A549 (cell line): ENCODE measurements around the gene ARMC7. TPM values are rescaled to one million over a fixed set of nuclear protein-coding genes. Genes with fewer than 3 reads are reported as not detected.

Experiments used
- polyA plus RNA-seq, 4 experiments: library from polyadenylated mRNA; depleted of rRNA in 3 of 4; stranded (reverse); fragments of >200 nt; fragmentation: RNase III in 1 of 4; extraction: RNeasy Plus Mini Kit Qiagen cat#74134 plus additional on column Dnase treatment in 1 of 4; gene quantifications; 2 replicates in 3 of 4; 3 replicates in 1 of 4; pipeline ENCODE4 v1.2.3, GENCODE V29; 2011 to 2017
- small RNA-seq, 6 experiments: library from RNA; depleted of rRNA; stranded (forward); fragments of <200 nt; gene quantifications; one replicate each; pipeline ENCODE3, GENCODE V24; 2012

The ARMC7 gene
- polyA plus RNA-seq, 2 of the 4 experiments (the other 2 are of a cell fraction), result 8.5 to 12.6 TPM

Small RNA genes lying within 50 kb of the gene (small RNA-seq; reads per million reads assigned to genes)
- gene AC111186.1, result 0 reads per million in 6 experiments
- 0 reads per million in 6 experiments for gene RF00019

Other genes with a start within 250 kb of the ARMC7 start
- 32.5 and 33.0 TPM in 2 replicates for gene FDXR, start 237.0 kb upstream of the ARMC7 start, polyA plus RNA-seq (2011; rRNA removed)
- gene FDXR, start 237.0 kb upstream of the ARMC7 start, polyA plus RNA-seq (2017; fragmentation: RNase III; extraction: RNeasy Plus Mini Kit Qiagen cat#74134 plus additional on column Dnase treatment), result 43.3 to 51.8 TPM (median 44.5 TPM) in 3 replicates
- gene FADS6, start 216.3 kb upstream of the ARMC7 start, polyA plus RNA-seq (2011; rRNA removed), result not detected in 2 replicates
- gene FADS6, start 216.3 kb upstream of the ARMC7 start, polyA plus RNA-seq (2017; fragmentation: RNase III; extraction: RNeasy Plus Mini Kit Qiagen cat#74134 plus additional on column Dnase treatment), result 0.04 TPM in 1 of 3 replicates, not detected in the others
- 0.05 and 0.12 TPM in 2 replicates for gene USH1G, start 186.7 kb upstream of the ARMC7 start, polyA plus RNA-seq (2011; rRNA removed)
- gene USH1G, start 186.7 kb upstream of the ARMC7 start, polyA plus RNA-seq (2017; fragmentation: RNase III; extraction: RNeasy Plus Mini Kit Qiagen cat#74134 plus additional on column Dnase treatment), result 0.04 to 0.09 TPM (median 0.07 TPM) in 3 replicates
- 0.06 and 0.11 TPM in 2 replicates for gene OTOP2, start 185.7 kb upstream of the ARMC7 start, polyA plus RNA-seq (2011; rRNA removed)
- 0.08 TPM in 1 of 3 replicates, not detected in the others for gene OTOP2, start 185.7 kb upstream of the ARMC7 start, polyA plus RNA-seq (2017; fragmentation: RNase III; extraction: RNeasy Plus Mini Kit Qiagen cat#74134 plus additional on column Dnase treatment)
- not detected in 2 replicates for gene OTOP3, start 174.1 kb upstream of the ARMC7 start, polyA plus RNA-seq (2011; rRNA removed)
- gene OTOP3, start 174.1 kb upstream of the ARMC7 start, polyA plus RNA-seq (2017; fragmentation: RNase III; extraction: RNeasy Plus Mini Kit Qiagen cat#74134 plus additional on column Dnase treatment), result not detected in 3 replicates
- 11.7 and 15.2 TPM in 2 replicates for gene HID1, start 137.2 kb upstream of the ARMC7 start, polyA plus RNA-seq (2011; rRNA removed)
- 3.7 to 6.2 TPM (median 5.2 TPM) in 3 replicates for gene HID1, start 137.2 kb upstream of the ARMC7 start, polyA plus RNA-seq (2017; fragmentation: RNase III; extraction: RNeasy Plus Mini Kit Qiagen cat#74134 plus additional on column Dnase treatment)
- gene CDR2L, start 122.3 kb upstream of the ARMC7 start, polyA plus RNA-seq (2011; rRNA removed), result 18.0 and 18.5 TPM in 2 replicates
- gene CDR2L, start 122.3 kb upstream of the ARMC7 start, polyA plus RNA-seq (2017; fragmentation: RNase III; extraction: RNeasy Plus Mini Kit Qiagen cat#74134 plus additional on column Dnase treatment), result 26.9 to 34.0 TPM (median 30.0 TPM) in 3 replicates
- gene MRPL58, start 97.3 kb upstream of the ARMC7 start, polyA plus RNA-seq (2011; rRNA removed), result 86.4 and 127 TPM in 2 replicates
- 89.4 to 105 TPM (median 95.3 TPM) in 3 replicates for gene MRPL58, start 97.3 kb upstream of the ARMC7 start, polyA plus RNA-seq (2017; fragmentation: RNase III; extraction: RNeasy Plus Mini Kit Qiagen cat#74134 plus additional on column Dnase treatment)
- 314 and 333 TPM in 2 replicates for gene ATP5PD, start 63.0 kb upstream of the ARMC7 start, polyA plus RNA-seq (2011; rRNA removed)
- 429 to 463 TPM (median 440 TPM) in 3 replicates for gene ATP5PD, start 63.0 kb upstream of the ARMC7 start, polyA plus RNA-seq (2017; fragmentation: RNase III; extraction: RNeasy Plus Mini Kit Qiagen cat#74134 plus additional on column Dnase treatment)
- 31.3 and 34.1 TPM in 2 replicates for gene KCTD2, start 62.7 kb upstream of the ARMC7 start, polyA plus RNA-seq (2011; rRNA removed)
- 16.3 to 18.8 TPM (median 18.6 TPM) in 3 replicates for gene KCTD2, start 62.7 kb upstream of the ARMC7 start, polyA plus RNA-seq (2017; fragmentation: RNase III; extraction: RNeasy Plus Mini Kit Qiagen cat#74134 plus additional on column Dnase treatment)
- gene SLC16A5, start 22.0 kb upstream of the ARMC7 start, polyA plus RNA-seq (2011; rRNA removed), result 19.0 and 20.1 TPM in 2 replicates
- 19.5 to 27.6 TPM (median 27.2 TPM) in 3 replicates for gene SLC16A5, start 22.0 kb upstream of the ARMC7 start, polyA plus RNA-seq (2017; fragmentation: RNase III; extraction: RNeasy Plus Mini Kit Qiagen cat#74134 plus additional on column Dnase treatment)
- 54.5 and 73.7 TPM in 2 replicates for gene NT5C, start 21.8 kb downstream of the ARMC7 start, polyA plus RNA-seq (2011; rRNA removed)
- gene NT5C, start 21.8 kb downstream of the ARMC7 start, polyA plus RNA-seq (2017; fragmentation: RNase III; extraction: RNeasy Plus Mini Kit Qiagen cat#74134 plus additional on column Dnase treatment), result 83.8 to 92.2 TPM (median 91.4 TPM) in 3 replicates
- 141 and 196 TPM in 2 replicates for gene JPT1, start 44.5 kb downstream of the ARMC7 start, polyA plus RNA-seq (2011; rRNA removed)
- gene JPT1, start 44.5 kb downstream of the ARMC7 start, polyA plus RNA-seq (2017; fragmentation: RNase III; extraction: RNeasy Plus Mini Kit Qiagen cat#74134 plus additional on column Dnase treatment), result 623 to 739 TPM (median 629 TPM) in 3 replicates
- gene SUMO2, start 73.0 kb downstream of the ARMC7 start, polyA plus RNA-seq (2011; rRNA removed), result 400 and 545 TPM in 2 replicates
- 452 to 573 TPM (median 525 TPM) in 3 replicates for gene SUMO2, start 73.0 kb downstream of the ARMC7 start, polyA plus RNA-seq (2017; fragmentation: RNase III; extraction: RNeasy Plus Mini Kit Qiagen cat#74134 plus additional on column Dnase treatment)
- 110 and 124 TPM in 2 replicates for gene NUP85, start 95.7 kb downstream of the ARMC7 start, polyA plus RNA-seq (2011; rRNA removed)
- gene NUP85, start 95.7 kb downstream of the ARMC7 start, polyA plus RNA-seq (2017; fragmentation: RNase III; extraction: RNeasy Plus Mini Kit Qiagen cat#74134 plus additional on column Dnase treatment), result 83.4 to 87.1 TPM (median 84.1 TPM) in 3 replicates
- gene GGA3, start 151.6 kb downstream of the ARMC7 start, polyA plus RNA-seq (2011; rRNA removed), result 40.9 and 43.6 TPM in 2 replicates
- gene GGA3, start 151.6 kb downstream of the ARMC7 start, polyA plus RNA-seq (2017; fragmentation: RNase III; extraction: RNeasy Plus Mini Kit Qiagen cat#74134 plus additional on column Dnase treatment), result 34.5 to 42.8 TPM (median 35.8 TPM) in 3 replicates
- gene MRPS7, start 151.9 kb downstream of the ARMC7 start, polyA plus RNA-seq (2011; rRNA removed), result 144 and 157 TPM in 2 replicates
- 161 to 164 TPM (median 163 TPM) in 3 replicates for gene MRPS7, start 151.9 kb downstream of the ARMC7 start, polyA plus RNA-seq (2017; fragmentation: RNase III; extraction: RNeasy Plus Mini Kit Qiagen cat#74134 plus additional on column Dnase treatment)
- 61.0 and 71.4 TPM in 2 replicates for gene MIF4GD, start 161.3 kb downstream of the ARMC7 start, polyA plus RNA-seq (2011; rRNA removed)
- 22.2 to 24.6 TPM (median 23.9 TPM) in 3 replicates for gene MIF4GD, start 161.3 kb downstream of the ARMC7 start, polyA plus RNA-seq (2017; fragmentation: RNase III; extraction: RNeasy Plus Mini Kit Qiagen cat#74134 plus additional on column Dnase treatment)
- 14.8 and 15.3 TPM in 2 replicates for gene SLC25A19, start 179.5 kb downstream of the ARMC7 start, polyA plus RNA-seq (2011; rRNA removed)
- 13.7 to 16.4 TPM (median 14.9 TPM) in 3 replicates for gene SLC25A19, start 179.5 kb downstream of the ARMC7 start, polyA plus RNA-seq (2017; fragmentation: RNase III; extraction: RNeasy Plus Mini Kit Qiagen cat#74134 plus additional on column Dnase treatment)